LNCaP clone FGC (cell line): ENCODE data around the gene UBQLN4.
A peak's percentile ranks its signal among the peaks of the same experiment; 100 is the strongest.

Source experiments
- DNase-seq: peaks from one replicate; pipeline ENCODE4 v3.0.0-alpha.2; 2011; ENCODE audit warnings: low read depth
- H3K4me3 ChIP-seq: 2 replicates; pipeline ENCODE4 v1.5.1; 2011; ENCODE audit warnings: mild to moderate bottlenecking, low read depth, low read length, control low read depth
- CTCF ChIP-seq: IDR thresholded peaks from 2 replicates; pipeline ENCODE4 v1.5.1; 2012; ENCODE audit warnings: mild to moderate bottlenecking; ENCODE audit not compliant: control insufficient read depth, insufficient read depth; ENCODE audit errors: extremely low read depth

UBQLN4 gene

GRCh38 chr1:155990005-155990739 is 63.4 kb downstream of the UBQLN4 start:
- 0 out of 2 replicates have a peak, but pooled peaks have one; percentile 1 for TF ChIP-seq CTCF
- no peak overlapping the region for H3K4me3 ChIP-seq

GRCh38 chr1:155989242-155990004 is 64.2 kb downstream of the UBQLN4 start:
- no peak overlapping the region for H3K4me3 ChIP-seq
- TF ChIP-seq CTCF = peak; percentile 98
- DNase-seq = no peak

More at GRCh38 chr1:155990005-155990739, 63.4 kb downstream of the UBQLN4 start:
- no peak for DNase-seq
